ENCODE measurements around the gene TP53I13.

DNA sequence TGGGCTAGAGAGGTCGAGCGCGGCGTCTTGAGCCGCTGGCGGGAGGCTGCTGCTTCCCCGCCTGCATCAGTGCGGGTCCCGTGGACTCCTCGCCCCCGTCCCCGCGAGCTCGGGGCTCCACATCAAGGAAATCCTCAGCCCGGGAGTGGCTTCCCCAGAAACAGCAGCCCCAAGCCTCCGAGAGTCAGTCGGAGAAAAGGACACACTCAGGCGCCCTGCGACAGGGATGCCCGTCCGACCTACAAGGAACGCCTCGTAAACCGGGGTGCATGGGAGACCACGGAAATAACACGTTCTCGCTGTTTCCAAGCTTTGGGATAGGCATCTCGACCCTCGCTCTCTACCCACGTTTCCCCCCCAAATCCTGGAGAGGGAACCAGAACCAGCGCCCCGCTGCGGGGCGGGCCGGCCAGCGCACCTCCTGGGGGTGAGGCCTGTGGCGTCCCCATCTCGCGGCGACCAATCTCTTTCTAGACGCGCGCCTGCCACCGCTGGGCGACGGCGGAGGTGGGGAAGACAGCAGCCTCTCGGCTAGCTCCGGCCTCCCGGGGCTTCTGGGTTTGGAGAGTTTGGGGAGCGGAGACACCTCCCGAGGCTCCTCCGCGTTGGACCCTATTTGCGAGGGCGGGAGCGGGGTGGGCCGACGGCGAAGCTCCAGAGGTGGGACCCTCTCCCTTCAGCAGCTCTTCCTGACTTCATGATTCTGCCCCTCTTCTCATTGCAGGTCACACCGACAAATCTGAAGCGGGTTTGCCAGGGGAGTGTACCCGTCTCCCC lies 759 bp upstream of the TP53I13 start:
- TF ChIP-seq, protein P1, sequence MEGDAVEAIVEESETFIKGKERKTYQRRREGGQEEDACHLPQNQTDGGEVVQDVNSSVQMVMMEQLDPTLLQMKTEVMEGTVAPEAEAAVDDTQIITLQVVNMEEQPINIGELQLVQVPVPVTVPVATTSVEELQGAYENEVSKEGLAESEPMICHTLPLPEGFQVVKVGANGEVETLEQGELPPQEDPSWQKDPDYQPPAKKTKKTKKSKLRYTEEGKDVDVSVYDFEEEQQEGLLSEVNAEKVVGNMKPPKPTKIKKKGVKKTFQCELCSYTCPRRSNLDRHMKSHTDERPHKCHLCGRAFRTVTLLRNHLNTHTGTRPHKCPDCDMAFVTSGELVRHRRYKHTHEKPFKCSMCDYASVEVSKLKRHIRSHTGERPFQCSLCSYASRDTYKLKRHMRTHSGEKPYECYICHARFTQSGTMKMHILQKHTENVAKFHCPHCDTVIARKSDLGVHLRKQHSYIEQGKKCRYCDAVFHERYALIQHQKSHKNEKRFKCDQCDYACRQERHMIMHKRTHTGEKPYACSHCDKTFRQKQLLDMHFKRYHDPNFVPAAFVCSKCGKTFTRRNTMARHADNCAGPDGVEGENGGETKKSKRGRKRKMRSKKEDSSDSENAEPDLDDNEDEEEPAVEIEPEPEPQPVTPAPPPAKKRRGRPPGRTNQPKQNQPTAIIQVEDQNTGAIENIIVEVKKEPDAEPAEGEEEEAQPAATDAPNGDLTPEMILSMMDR (IDR thresholded peaks at IDR 0.05), result peak in 1 of 2 donors; percentile 52
- no peak for TF ChIP-seq POLR2AphosphoS5 (IDR thresholded peaks at IDR 0.05)

Measured in suprapubic skin (tissue), 3 donors.